ENCODE results near the gene PLS3.

The PLS3 gene

DNA sequence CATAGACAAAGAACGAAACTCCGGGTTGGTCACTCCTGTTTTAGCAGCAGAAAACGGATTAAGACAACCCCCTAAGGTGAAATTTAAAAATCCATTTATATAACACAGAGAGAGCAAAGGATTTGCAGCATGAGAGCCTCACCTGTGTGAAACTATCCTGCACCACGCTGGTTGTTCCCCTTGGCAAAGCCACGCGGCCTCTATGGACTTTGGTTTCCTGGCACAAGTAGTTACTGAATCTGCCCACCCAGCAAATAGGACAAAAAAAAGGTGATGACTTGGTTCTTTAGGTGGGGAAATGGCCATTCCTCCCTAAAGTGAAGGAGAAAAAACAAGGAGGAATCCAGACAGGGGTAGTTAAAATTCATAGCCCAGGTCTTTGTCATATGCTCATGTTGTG, 133.1 kb downstream of the PLS3 start:
- DNase-seq (ENCODE audit: low read depth in 2 of 2): no peak

DNA sequence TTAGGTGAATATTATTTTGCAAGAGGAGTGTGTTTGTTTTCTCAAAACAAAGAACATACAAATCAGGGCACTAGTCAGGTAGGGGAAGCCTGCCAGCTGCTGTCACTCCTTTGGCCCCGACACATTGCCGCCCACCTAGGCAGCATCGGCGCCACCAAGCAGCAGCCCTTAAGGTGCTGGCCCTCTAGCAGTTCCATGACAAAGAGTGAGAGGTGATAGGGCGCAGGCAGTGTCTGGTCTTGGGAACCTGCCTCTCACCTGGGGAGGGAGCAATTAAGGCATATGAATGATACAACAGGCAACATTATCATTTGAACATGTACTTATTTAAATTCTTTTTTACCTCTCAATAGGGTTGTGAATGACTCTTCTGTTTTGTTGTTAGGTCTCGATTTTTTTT, 135.1 kb downstream of the PLS3 start:
- DNase-seq (ENCODE audit: low read depth in 2 of 2): no peak

DNA sequence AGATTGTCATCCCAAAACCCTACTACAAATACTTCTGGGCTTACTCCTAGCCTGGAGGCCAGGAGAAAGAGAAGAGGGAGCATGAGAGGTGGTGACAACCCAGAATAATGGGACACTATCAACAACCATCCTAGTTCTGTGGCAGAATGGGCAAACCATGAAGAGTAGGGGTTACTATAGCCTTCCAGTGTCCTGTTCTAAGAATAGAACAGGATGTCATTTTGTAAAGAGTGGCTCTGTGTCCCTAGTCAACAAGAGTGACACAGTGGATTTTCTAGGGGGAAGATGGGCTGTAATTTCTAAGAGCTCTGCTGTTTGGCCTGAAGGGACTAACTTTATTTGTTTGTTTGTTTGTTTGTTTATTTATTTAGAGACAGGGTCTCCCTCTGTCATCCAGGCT, 136.0 kb downstream of the PLS3 start:
- no peak for DNase-seq (ENCODE audit: low read depth in 2 of 2)

- no peak for DNase-seq (ENCODE audit: low read depth in 2 of 2)
Measured at GRCh38 chrX:115697806-115698205, 136.8 kb downstream of the PLS3 start.

All from stimulated activated CD8-positive, alpha-beta memory T cell treated with anti-CD3 and anti-CD28 coated beads, Interleukin-15, amount 100 ng/mL, for 48 hours (primary cell).